Stimulated activated CD4-positive, alpha-beta T cell treated with anti-CD3 and anti-CD28 coated beads, Interleukin-1b, Interleukin-23, amount 100 ng/mL, for 4 hours (primary cell): ENCODE measurements around the gene FOSB.
A peak's percentile ranks its signal among the peaks of the same experiment; 100 is the strongest.
"Not testable (repeated sequence)": the region's sequence is repeated elsewhere in the genome, so short reads cannot be mapped to it uniquely, and the experiment has no call there.

Source experiments
- DNase-seq, 2 donors: peaks; one replicate each; pipeline ENCODE4 v3.0.0-alpha.2; 2020; ENCODE audit warnings: low read depth in 2 of 2

Gene FOSB

DNA sequence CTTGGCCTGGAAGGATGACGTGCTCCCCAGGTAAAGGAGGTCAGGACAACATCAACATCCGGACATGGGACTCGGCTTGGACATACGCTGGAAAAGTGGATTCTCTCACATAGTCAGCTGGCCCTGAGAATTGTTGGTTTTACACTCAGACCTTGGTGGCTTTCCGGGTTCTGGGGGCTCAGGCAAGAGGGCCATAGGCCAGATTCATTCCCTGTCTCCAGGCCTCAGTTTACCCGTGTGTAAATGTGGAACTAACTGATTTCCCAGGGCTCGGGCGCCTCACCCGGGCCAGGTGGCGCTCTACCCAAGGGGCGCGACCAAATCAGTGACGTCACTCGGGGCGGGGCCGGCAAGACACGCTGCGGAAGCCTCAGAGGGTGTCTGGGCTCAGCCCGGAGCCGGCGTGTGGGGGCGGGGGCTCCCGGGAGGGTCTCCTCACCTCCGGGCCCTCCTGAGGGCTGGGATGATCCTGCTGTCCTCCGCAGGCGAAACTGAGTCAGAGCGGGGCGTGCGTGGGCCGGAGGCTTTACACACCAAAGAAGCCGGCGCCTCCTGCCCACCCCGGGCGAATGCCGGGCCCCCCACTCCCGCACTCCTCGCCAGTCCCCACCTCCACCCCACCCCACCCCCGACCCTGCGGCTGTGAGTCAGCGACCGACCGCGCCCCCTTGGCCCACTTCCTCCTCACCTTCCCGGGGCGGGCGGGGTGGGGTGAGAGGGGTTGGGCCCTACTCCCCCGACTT, 38.6 kb downstream of the FOSB start:
- DNase-seq, result peak; percentile 100

DNA sequence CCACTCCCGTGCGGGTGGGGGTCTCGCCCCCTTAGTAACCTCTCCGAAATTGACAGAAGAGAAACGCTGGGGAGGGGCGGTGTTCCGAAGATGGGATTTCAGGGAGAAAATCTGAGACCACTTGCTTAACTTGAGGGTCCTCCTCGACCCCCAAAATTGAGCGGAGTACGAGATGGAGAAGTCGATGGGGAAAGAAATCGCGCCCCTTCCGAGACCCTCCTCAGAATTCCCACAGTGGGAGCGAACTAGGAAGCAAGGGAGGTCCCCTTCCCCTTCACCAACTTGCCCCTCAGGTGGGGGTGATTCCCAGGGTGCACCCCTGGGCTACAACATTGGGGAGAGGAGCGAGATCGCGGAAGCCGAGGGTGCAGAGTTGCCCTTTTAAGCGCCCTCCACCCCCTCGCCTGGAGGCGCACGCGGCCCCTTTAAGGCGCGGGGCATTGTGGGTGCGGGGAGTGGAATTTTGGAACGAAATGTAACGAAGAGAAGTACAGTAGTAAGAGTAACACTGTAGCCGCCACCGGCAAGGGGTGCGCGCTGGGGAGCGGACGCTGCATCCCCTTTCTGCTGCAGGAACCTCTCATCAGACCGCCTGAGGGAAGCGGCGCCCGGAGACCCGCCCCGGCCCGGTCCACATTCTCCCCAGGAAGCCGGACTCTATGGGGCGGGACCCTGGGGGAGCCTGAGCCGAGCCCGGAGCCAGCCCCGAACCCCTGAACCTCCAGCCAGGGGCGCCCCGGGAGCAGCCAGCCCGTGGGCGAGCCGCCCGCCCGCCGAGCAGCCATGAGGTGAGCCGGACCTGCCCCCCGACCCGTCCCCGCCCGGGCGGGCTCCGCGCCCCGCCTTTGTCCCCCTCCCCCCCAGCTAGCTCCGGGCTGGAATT, 39.4 kb downstream of the FOSB start, which contains the start of gene VASP:
Gene VASP (plus strand): TSS at position 491 of the 883 bp plus-strand sequence. CDS start 293 bp downstream, at position 784.
- DNase-seq, result peak; percentile 81 to 85

DNA sequence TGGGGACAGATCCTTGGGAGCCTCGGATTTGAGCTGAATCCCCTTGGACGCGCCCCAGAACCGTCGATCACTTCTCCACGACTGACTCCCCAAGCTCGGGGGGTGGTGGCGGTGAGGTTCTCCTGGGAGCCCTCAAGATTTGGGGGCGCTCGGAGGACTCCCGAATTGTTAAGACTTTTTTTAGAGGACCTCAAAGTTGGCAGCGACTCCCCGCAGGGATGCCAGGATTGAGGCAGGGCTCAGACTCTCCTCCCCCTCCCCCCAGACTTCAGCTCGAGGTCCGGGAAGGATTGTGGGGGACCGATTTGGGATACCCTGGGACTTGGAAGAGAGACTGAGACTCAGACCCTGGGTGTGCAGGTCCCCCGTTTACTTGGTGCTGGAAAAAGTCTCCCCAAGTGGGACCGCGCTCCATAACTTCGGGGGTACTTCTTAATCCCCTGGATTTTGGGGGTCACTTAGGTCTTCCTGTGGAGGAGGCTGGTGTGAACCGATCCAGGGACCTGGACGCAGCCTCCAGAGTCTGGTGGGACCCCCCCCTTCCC, 40.1 kb downstream of the FOSB start:
- DNase-seq, result no peak

DNA sequence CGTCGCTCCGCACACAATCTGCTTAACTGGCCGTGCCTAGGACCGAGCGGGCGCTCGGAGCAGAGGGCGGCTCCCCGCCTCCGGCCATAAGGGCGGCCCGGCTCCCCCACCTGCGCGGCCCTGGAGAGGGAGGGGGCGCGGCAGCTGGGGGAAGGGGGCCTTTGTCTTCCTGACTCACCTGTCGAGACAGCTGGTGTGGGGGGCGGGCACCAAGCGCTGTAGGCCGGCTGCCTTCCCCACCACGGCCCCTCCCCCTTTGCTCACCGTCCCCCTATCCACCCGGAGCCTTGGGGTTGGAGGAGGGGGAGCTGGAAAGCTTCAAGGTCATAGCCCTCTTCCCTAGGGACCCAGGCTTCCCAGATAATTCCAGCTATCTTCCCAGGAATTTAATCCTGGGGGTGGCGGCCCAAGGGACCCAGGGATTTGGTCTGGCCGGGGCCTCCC, 40.6 kb downstream of the FOSB start:
- DNase-seq, result peak; percentile 37 to 47

DNA sequence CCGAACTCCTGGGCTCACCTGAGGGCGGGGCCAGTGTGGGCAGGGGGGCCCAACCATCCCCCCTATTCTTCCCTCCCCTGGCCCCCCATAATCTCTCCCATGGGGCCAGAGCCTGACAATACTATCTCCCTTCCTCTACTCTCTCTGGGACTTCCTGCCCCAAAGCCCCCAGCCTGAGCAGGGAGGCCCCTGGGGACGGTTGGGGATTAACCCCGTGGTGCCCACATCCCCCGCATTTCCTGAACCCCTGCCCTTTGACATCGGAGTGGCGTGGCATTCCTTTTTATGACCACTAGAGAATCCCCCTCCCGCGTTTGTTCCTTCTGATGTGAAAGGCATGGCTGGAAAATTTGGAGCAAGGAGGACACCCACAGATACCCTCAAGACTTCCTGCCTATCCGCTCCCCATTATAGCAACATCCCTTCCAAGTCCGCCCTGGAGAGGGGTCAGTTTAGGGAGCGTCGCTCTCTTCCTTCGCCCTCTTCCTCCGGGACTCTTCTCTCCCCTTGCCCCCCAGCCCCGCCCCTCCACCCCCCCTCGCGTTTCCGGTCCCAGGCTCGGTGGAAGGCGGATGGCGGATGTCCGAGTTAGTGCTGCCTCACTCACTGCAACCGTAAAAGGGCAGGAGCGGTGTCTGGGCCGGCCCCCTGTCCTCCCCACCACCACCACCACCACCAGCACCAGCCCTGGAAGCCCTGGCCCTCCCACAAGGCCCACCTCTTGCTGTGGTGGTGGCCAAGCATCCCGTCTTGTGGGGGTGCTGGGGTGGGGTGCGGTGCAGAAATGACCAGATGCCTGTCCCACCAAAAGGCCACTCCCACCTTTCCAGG, 41.3 kb downstream of the FOSB start:
- no peak for DNase-seq

DNA sequence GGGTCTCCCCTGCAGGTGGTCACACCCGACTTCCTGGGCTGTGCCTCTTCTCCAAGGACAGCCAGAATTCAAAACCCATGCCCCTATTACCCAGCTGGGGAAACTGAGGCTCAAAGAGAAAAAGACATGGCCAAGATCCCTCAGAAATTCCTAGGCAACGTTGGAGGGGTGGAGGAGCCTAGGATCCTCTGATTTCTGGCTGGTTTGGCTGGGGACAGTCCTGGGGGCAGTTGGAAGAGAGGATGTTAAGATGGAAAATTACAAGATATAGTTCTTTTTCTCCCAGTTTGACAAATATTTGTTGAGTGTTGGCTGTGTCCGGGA, 41.9 kb downstream of the FOSB start:
- no peak for DNase-seq

DNA sequence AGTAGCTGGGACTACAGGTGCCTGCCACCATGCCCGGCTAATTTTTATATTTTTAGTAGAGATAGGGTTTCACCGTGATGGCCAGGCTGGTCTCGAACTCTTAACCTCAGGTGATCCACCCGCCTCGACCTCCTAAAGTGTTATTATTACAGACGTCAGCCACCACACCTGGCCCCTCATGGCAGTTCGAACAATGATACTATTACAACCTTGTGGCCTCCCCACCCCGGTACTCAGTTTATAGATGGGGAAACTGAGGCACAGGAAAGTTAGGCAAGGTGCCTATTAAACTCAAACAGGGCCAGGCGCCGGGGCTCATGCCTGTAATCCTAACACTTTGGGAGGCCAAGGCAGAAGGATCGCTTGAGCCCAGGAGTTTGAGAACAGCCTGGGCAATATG, 42.6 kb downstream of the FOSB start:
- not testable (repeated sequence) for DNase-seq

DNA sequence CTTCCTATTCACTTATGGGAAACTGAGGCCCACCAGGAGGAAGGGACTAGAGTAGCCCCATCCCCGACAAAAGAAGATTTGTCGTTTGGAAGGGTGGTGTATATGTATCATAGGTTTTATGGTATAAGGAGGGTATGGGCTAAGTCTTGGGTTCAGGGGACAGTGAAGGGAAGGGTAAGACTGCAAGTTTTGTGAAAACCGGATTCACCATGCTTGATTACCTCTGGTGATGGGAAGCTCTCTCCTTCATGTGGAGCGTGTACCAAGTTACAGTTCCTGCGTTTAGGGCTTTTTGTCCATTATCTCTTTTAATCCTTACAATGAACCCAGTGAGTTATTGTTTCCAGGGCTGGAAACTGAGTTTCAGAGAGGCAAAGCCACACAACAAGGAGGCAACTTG, 43.3 kb downstream of the FOSB start:
- no peak for DNase-seq

DNA sequence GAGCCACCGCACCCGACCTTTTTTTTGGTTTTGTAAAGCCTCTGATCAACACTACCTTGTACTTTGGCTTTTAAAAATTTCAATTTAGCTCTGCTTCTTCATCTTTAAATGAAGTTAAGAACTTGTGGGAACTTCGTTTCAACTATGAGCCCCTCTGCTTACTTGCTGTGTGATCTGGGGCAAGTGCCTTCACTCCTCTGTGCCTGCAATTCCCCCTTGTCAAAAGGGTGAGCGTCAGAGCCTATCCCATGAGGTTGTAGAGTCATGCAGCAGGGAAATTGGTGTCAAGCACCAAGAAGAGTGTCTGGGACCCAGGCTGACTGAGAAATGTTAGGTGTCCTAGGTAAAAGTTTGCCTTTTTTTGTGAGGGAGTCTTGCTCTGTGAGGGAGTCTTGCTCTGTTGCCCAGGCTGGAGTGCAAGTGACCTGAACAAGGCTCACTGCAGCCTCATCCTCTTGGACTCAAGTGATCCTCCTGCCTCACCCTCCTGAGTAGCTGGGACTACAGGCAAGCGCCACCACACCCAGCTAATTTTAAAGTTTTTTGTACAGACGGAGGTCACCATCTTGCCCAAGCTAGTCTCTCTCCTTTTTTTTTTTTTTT, 45.2 kb downstream of the FOSB start:
- no peak for DNase-seq

DNA sequence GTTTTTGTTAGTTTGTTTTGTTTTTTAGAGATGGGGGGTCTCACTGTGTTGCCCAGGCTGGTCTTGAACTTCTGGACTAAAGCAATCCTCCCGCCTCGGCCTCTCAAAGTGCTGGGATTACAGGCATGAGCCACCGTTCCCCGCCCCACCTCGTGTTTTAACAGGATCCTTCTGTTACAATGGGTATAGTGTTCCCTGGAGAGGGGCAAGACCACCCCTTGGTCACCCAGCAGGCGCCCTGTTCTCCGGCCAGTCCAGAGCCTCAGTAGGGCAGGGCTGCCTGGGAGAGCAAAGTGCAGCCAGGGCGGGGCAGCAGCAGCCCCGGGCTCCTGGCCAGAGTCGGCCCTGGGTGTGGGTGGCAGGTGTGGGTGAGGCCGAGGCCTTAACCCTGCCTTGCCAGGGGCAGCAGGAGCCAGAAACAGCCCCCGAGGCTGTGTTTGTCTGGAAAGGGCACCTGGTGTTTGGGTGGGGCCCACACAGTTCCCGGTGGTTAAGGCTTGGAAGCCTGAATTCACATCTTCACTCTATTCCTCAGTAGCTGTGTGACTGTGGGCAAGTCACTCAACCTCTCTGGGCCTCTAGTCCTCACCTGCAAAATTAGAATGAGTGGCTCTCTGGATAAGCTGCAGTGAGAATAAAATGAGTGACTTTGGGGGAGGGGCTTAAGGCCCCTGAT, 46.7 kb downstream of the FOSB start:
- DNase-seq, result no peak

DNA sequence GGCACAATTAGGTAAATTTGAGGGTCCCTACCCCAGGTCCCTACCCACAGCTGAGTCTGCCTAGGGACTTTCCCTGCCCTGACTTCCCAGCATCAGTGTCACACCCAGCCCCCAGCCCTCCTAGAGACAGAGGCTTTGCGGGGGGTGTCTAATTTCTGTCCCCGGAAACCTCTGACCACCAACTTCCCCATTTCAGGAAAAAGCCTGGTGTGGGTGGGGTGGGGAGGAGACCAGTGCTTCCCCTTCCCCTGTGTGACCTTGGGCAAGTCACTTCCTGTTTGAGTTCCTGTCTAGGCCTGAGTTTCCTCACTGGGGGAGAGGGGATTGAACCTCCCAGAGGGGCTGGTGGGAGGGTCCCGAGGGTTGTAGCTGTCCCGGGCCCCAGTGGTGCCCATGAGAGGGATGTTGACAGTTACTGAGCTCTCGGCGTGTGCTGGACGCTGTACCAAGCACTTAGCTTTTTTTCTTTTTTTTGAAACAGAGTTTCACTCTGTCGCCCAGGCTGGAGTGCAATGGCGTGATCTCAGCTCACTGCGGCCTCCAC, 47.4 kb downstream of the FOSB start:
- peak in 1 of 2 donors; percentile 25 for DNase-seq

DNA sequence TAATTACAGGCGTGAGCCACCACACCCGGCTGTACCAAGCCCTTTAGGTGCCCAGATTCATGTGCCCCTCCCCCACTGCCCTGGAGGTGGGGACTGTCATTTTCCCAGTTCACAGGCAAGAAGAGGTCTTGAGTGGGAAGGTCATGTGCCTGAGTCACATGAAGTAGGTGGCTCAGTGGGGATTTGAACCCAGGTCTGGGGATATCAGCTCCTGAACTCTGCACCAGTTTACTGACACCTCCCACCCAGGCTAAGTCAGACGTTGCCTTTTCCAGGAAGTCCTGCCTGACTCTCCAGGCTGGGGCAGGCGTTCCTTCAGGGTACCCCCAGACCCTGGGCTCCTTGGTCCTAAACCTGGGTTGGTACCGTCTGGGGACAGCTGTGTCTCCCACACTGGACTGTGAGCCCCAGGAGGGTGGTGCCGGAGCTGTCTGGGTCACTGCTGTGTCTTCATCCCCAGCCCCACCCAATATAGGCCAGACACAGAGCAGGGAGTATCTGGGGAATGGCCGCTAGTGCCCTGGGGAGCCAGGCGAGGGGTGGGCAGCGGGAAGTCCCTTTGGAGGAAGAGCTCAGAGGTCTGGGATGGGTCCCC, 48.1 kb downstream of the FOSB start:
- no peak for DNase-seq

DNA sequence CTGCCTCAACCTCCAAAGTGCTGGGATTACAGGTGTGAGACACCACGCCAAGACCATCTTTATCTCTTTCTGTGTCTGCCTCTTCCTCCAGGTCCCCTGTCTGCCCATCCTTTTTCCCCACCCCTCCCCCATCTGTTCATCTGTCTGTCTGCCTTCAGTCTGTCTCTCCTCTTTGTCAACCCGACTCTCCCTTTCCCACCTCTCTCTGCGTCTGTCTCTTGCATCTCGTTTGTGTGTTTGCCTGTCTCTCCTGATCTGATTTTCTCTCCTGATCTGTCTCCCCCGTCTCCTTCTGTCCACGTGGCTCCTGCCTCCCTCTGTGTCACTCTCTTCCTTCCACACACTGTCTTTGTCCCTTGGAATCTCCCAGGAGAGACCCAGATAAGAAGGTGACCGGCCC, 49.4 kb downstream of the FOSB start:
- DNase-seq, result no peak

DNA sequence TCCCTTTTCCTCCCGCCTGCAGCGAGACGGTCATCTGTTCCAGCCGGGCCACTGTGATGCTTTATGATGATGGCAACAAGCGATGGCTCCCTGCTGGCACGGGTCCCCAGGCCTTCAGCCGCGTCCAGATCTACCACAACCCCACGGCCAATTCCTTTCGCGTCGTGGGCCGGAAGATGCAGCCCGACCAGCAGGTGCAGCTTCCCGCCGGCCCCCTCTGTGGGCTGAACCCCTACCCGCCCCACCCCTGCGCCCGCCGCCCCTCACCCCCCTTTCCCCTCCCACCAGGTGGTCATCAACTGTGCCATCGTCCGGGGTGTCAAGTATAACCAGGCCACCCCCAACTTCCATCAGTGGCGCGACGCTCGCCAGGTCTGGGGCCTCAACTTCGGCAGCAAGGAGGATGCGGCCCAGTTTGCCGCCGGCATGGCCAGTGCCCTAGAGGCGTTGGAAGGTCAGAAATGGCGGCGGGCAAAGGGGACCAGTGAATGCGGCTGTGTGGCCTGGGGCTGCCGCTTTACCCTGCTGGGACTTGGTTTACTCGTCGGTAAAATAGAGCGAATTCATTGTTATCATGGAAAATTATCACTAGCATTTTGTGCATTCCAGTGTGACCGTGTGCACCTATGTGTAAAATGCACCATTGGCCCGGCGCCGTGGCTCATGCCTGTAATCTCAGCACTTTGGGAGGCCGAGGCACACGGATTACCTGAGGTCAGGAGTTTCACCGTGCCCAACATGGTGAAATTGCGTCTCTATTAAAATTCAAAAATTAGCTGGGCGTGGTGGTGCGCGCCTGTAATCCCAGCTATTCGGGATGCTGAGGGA, 50.1 kb downstream of the FOSB start:
- DNase-seq, result no peak

DNA sequence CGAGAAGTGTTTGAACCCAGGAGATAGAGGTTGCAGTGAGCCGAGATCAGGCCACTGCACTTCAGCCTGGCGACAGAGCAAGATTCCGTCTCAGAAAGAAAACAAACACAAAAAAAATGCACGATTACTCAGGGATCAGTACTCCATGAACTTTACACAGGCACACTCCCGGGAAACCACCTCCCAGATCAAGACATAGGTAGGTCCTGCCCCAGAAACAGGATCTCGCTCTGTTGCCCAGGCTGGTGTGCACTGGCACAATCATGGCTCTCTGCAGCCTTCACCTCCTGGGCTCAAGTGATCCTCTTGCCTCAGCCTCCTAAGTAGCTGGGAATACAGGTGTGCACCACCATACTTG, 50.7 kb downstream of the FOSB start:
- DNase-seq, result no peak

DNA sequence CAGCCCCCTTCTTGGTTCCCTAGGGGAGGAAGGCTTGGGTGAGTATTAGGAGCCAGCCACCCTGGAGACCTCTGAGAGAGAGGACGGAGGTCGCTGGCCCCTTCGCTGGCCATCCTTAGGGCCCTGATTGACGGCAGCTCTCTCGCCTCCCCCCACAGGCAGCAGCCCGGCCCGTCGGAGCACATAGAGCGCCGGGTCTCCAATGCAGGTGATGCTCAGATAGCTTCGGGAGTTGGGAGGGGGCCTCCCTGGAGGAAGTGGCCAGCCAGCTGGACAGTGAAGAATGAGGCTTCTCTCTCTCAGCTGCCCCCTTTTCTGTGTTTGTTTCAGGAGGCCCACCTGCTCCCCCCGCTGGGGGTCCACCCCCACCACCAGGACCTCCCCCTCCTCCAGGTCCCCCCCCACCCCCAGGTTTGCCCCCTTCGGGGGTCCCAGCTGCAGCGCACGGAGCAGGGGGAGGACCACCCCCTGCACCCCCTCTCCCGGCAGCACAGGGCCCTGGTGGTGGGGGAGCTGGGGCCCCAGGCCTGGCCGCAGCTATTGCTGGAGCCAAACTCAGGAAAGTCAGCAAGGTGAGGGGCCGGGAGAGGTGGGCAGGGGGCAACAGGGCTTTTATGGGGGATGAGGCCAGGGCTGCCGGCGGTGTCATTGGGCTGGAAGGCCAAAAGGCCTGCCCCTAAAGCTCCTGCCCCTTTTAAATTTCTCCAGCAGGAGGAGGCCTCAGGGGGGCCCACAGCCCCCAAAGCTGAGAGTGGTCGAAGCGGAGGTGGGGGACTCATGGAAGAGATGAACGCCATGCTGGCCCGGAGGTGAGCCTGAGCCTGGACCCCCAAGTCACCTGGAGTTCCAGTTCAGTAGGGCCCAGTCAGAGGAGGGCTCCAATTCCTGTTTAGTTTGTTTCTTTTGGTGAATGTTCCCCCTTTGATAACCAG, 54.5 kb downstream of the FOSB start:
- DNase-seq, result no peak

DNA sequence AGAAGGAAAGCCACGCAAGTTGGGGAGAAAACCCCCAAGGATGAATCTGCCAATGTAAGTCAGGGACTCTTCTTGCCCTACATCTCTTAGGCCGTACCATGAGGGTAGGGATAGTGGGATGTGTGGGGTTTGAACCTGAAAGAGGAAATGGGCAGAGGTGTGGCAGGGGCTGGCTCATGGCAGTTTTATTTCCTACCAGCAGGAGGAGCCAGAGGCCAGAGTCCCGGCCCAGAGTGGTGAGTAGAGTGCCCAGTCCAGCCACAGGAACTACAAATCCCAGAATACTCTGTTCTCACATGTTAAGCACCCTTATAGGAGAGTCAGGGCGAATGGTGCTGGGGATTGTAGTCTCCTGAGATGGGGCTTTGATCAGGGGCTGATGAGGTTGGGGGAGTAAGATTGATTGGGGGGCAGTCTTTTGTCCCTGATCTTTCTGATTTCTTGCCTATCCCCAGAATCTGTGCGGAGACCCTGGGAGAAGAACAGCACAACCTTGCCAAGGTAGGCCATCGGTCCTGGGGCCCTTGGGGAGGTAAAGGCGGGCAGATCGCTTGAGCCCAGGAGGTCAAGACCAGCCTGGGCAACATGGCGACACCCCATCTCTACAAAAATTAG, 56.0 kb downstream of the FOSB start:
- DNase-seq, result peak; percentile 47 to 56
